ENCODE data around the gene IGFALS. TPM values are rescaled to one million over a fixed set of nuclear protein-coding genes. Genes with fewer than 3 reads are reported as not detected.

Gene IGFALS
- total RNA-seq, 4 donors from 2014 or later, result 0.47 to 1.1 (median 0.67) TPM; not detected in 1

DNA sequence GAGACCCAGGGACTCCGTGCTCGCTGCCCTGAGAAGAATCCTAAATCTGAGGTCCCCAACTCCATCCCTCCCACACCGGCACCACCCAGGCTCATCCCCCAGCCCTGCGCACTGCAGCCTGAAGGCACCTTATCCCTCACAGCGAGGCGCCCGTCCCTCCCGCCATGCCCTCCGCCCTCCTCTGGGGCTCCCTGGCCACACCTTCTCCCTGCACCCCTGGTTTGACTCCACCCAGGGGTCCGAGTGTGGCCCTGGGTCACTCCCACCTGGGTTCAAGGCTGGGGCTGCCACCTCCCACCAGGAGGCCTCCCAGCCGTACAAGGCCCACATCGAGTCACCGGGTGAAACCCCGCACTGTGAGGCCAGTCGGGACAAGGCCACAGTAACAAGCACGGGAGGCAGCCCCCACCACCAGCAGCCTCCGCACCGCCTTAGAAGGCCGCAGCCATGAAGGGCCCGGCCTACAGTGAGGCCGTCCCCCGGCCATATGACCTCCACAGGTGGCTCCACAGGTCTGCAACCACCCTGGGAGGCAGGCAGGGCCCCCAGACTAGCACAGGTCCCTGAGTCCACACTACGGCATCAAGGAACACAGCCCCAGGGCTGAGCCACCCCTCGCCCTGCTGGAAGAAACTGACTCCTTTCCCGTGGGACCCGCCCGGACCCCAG, 24.8 kb upstream of the IGFALS start:
- WGBS, 2 donors (ENCODE audit: low coverage in 1 of 2), result 80 to 97% methylated on average over 3 to 5 of the region's 27 CpGs
- TF ChIP-seq POLR2AphosphoS5 (IDR thresholded peaks at IDR 0.05) (no peak), EP300 (IDR thresholded peaks at IDR 0.05) (no peak), POLR2A (IDR thresholded peaks at IDR 0.05) (no peak), CTCF (IDR thresholded peaks at IDR 0.05) (no peak)
- Histone ChIP-seq H3K27me3 (no peaks in the 10 kb centered on the region), H3K4me3 (no peak overlapping the region), H3K36me3 (peaks cover 0 to 97% of the 10 kb centered on the region in 2 donors), H3K27ac (no peak overlapping the region), H3K4me1 (peaks cover 0 to 15% (median 0%) of the 10 kb centered on the region in 3 donors), H3K9me3 (no peaks in the 10 kb centered on the region)
- ATAC-seq, result no peak

DNA sequence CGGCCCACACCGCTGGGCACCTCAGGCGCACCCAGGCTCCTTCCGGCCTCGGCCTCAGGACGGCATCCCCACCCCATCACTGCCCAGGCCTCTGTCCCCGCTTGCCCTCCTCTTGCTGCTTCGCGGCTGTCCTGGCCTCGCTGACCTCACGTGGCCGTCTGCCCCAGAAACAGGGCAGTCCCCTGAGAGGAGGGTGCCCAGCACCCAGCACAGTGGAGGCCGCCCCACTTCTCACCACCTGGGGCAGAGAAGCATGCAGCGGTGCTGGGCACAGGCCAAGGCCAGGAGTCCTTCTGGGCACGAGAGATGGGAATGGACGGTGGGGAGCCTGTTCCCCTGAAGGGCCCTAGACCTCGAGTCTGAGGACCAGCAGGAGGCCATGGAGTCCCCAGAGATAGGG, 24.2 kb upstream of the IGFALS start:
- H3K9me3 ChIP-seq, result no peaks in the 10 kb centered on the region
- 90% methylated on average over 6 of the region's 17 CpGs; no CpG with 5 or more reads in 1 of the 2 donors for WGBS, 2 donors (ENCODE audit: low coverage in 1 of 2)
- H3K4me1 ChIP-seq, result peaks cover 0 to 15% (median 0%) of the 10 kb centered on the region in 3 donors
- ATAC-seq, result peak; percentile 15
- H3K4me3 ChIP-seq, result no peak overlapping the region
- no peaks in the 10 kb centered on the region for H3K27me3 ChIP-seq
- no peak overlapping the region for H3K27ac ChIP-seq
- TF ChIP-seq POLR2A (IDR thresholded peaks at IDR 0.05) (no peak), POLR2AphosphoS5 (IDR thresholded peaks at IDR 0.05) (no peak), EP300 (IDR thresholded peaks at IDR 0.05) (no peak), CTCF (IDR thresholded peaks at IDR 0.05) (no peak)
- peaks cover 0 to 97% of the 10 kb centered on the region in 2 donors for H3K36me3 ChIP-seq

GRCh38 chr16:1817276-1817589, 23.7 kb upstream of the IGFALS start:
- Histone ChIP-seq H3K36me3 (peaks cover 0 to 94% of the 10 kb centered on the region in 2 donors), H3K4me1 (peaks cover 0 to 14% (median 0%) of the 10 kb centered on the region in 3 donors), H3K4me3 (no peak overlapping the region), H3K27me3 (no peaks in the 10 kb centered on the region), H3K27ac (no peak overlapping the region), H3K9me3 (no peaks in the 10 kb centered on the region)
- WGBS, 2 donors (ENCODE audit: low coverage in 1 of 2), result 91% methylated on average over 7 of the region's 9 CpGs; no CpG with 5 or more reads in 1 of the 2 donors
- TF ChIP-seq EP300 (IDR thresholded peaks at IDR 0.05), result no peak
- TF ChIP-seq CTCF (IDR thresholded peaks at IDR 0.05), result no peak
- no peak for TF ChIP-seq POLR2AphosphoS5 (IDR thresholded peaks at IDR 0.05)
- no peak for TF ChIP-seq POLR2A (IDR thresholded peaks at IDR 0.05)
- no peak for ATAC-seq

DNA sequence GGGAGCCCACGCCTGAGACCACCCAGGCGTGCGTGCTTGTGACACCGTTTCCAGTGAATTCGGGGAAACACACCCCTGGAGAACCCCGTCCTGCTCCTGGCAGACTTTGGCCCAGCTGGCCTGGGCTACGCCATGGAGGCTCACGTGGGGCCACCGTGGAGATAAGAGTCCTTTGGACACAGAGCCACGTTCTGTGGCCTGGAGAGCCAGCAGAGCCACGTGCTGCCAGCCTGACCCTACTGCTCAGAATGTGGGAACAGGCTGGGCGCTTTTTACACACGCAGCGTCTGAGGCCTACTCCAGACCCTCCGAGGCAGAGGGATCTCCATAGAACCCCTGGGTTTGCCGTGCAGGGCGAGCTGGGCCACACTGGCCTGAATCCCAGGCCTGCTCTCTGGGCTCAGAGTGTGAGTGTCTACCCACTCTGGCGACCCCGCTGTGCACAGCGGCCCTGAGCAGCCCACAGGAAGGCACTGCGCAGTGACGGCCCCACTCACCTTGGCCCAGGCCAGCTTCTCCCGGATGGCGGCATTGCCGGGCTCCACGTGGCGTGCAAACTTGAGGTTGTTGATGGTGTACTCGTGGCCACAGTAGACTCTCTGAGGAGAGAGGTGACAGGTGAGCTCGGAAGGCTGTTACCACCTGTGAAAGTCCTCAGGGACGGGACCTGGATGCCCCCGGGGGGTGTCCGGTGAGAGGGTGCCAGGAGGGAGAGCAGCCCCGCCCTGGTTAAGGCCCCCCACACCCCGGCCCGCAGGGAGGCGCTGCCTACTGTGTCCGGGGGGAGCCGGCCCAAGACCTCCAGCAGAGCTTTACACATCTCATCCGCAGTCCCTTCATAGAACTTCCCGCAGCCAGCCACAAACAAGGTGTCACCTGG, 23.1 kb upstream of the IGFALS start:
- Histone ChIP-seq H3K9me3 (no peaks in the 10 kb centered on the region), H3K4me3 (no peak overlapping the region), H3K4me1 (peaks cover 0 to 10% (median 0%) of the 10 kb centered on the region in 3 donors), H3K27me3 (no peaks in the 10 kb centered on the region), H3K36me3 (peaks cover 0 to 88% of the 10 kb centered on the region in 2 donors), H3K27ac (no peak overlapping the region)
- no peak for ATAC-seq
- WGBS, 2 donors (ENCODE audit: low coverage in 1 of 2), result 88 to 89% methylated on average over 3 to 16 of the region's 40 CpGs
- TF ChIP-seq POLR2A (IDR thresholded peaks at IDR 0.05) (no peak), EP300 (IDR thresholded peaks at IDR 0.05) (no peak), POLR2AphosphoS5 (IDR thresholded peaks at IDR 0.05) (no peak), CTCF (IDR thresholded peaks at IDR 0.05) (no peak)

All from gastroesophageal sphincter (tissue), 4 donors.